Measurements from ENCODE around the gene MAPK8IP2. TPM values are rescaled to one million over a fixed set of nuclear protein-coding genes. Genes with fewer than 3 reads are reported as not detected.

Gene MAPK8IP2
- total RNA-seq, 1 donor from 2014 or later, result 1.7 TPM

GRCh38 chr22:50621356-50621880 lies 20.8 kb downstream of the MAPK8IP2 start:
- Histone ChIP-seq H3K27me3 (ENCODE audit: low read depth) (no peaks in the 10 kb centered on the region), H3K4me1 (peaks cover 34% of the 10 kb centered on the region), H3K36me3 (peaks cover 14% of the 10 kb centered on the region), H3K9me3 (no peaks in the 10 kb centered on the region), H3K4me3 (peak overlapping the region; percentile 44), H3K27ac (peak overlapping the region; percentile 55)
- intact Hi-C loops (cut with DNase I), result no loop called here
- no peak for TF ChIP-seq CTCF (IDR thresholded peaks at IDR 0.05)
- DNase-seq (no peak), ATAC-seq (peak; percentile 49 to 61)

- H3K36me3 ChIP-seq, result peaks cover 14% of the 10 kb centered on the region
- intact Hi-C loops (cut with DNase I), result no loop called here
- peak; percentile 19 for TF ChIP-seq CTCF (IDR thresholded peaks at IDR 0.05)
- H3K27ac ChIP-seq, result peak overlapping the region; percentile 55
- H3K4me1 ChIP-seq, result peaks cover 41% of the 10 kb centered on the region
- peak overlapping the region; percentile 44 for H3K4me3 ChIP-seq
- DNase-seq (no peak), ATAC-seq (peak in 1 of 2 donors; percentile 1)
- H3K9me3 ChIP-seq, result no peaks in the 10 kb centered on the region
- H3K27me3 ChIP-seq (ENCODE audit: low read depth), result no peaks in the 10 kb centered on the region
Measured at GRCh38 chr22:50621948-50622722, 21.5 kb downstream of the MAPK8IP2 start.

- TF ChIP-seq CTCF (IDR thresholded peaks at IDR 0.05), result no peak
- DNase-seq (no peak), ATAC-seq (peak; percentile 6 to 34)
- no peaks in the 10 kb centered on the region for H3K27me3 ChIP-seq (ENCODE audit: low read depth)
- peaks cover 14% of the 10 kb centered on the region for H3K36me3 ChIP-seq
- no peak overlapping the region for H3K4me3 ChIP-seq
- peaks cover 46% of the 10 kb centered on the region for H3K4me1 ChIP-seq
- H3K27ac ChIP-seq, result peak overlapping the region; percentile 55
- no peaks in the 10 kb centered on the region for H3K9me3 ChIP-seq
- intact Hi-C loops (cut with DNase I), result no loop called here
Measured at GRCh38 chr22:50622723-50623327, 22.2 kb downstream of the MAPK8IP2 start.

GRCh38 chr22:50624347-50625130 lies 23.9 kb downstream of the MAPK8IP2 start:
- peaks cover 49% of the 10 kb centered on the region for H3K4me1 ChIP-seq
- H3K36me3 ChIP-seq, result peaks cover 14% of the 10 kb centered on the region
- DNase-seq (no peak), ATAC-seq (no peak)
- no peak overlapping the region for H3K27ac ChIP-seq
- H3K4me3 ChIP-seq, result no peak overlapping the region
- no peak for TF ChIP-seq CTCF (IDR thresholded peaks at IDR 0.05)
- H3K9me3 ChIP-seq, result no peaks in the 10 kb centered on the region
- no peaks in the 10 kb centered on the region for H3K27me3 ChIP-seq (ENCODE audit: low read depth)
- intact Hi-C loops (cut with DNase I), result no loop called here

- DNase-seq, result no peak
- Histone ChIP-seq H3K9me3 (no peaks in the 10 kb centered on the region), H3K4me1 (peaks cover 43% of the 10 kb centered on the region), H3K4me3 (no peak overlapping the region), H3K36me3 (peaks cover 14% of the 10 kb centered on the region), H3K27me3 (ENCODE audit: low read depth) (no peaks in the 10 kb centered on the region), H3K27ac (no peak overlapping the region)
- no peak for TF ChIP-seq CTCF (IDR thresholded peaks at IDR 0.05)
- no peak for ATAC-seq
- intact Hi-C loops (cut with DNase I), result no loop called here
Measured at GRCh38 chr22:50625131-50625567, 24.6 kb downstream of the MAPK8IP2 start.
